ENCODE measurements around the gene CA4.
"Not testable (repeated sequence)": the region's sequence is repeated elsewhere in the genome, so short reads cannot be mapped to it uniquely, and the experiment has no call there.

CA4 gene

GRCh38 chr17:60178180-60178579, 28.4 kb downstream of the CA4 start:
- not testable (repeated sequence) for DNase-seq

- not testable (repeated sequence) for DNase-seq
These were observed 30.6 kb downstream of the CA4 start for GRCh38 chr17:60180380-60180779.

DNA sequence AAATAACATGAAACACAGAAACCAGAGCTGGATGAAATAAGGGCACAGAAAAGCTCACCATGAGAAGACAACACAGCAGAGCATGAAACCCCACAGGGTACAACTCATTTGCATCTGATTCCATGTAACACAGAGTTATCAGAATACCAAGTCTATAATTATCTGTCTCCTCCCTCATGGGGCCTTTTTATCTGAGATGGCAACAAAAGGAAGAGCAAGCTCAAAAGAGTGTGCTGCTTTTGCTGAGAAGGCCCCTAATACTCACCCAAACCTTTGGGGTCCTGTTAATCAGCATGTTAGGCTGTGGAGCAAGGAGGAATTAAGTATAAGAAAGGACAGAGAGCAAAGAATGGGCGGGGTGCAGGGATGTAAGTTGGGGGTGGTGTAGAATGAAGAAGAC, 36.6 kb downstream of the CA4 start:
- not testable (repeated sequence) for DNase-seq

- DNase-seq, result not testable (repeated sequence)
These were observed 37.3 kb downstream of the CA4 start for GRCh38 chr17:60186846-60187745.

DNA sequence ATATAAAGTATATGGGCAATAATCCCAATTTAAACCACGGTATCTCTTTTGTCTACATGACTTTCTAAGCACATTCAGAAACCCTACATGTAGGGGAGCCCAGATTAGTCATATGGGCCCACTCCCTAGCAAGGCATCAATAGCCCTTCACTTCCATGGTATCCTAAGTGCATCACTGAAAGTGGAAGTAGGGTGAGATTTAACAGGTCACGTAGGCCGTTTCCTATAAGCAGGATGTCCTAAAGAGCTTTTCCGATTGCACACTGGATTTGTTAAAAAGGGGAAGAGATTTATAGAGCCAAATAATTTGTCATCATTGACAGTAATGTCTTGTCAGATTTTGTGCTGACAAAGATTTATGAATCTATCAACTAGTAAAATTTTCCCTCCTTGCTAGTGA, 39.0 kb downstream of the CA4 start:
- no peak for DNase-seq

DNA sequence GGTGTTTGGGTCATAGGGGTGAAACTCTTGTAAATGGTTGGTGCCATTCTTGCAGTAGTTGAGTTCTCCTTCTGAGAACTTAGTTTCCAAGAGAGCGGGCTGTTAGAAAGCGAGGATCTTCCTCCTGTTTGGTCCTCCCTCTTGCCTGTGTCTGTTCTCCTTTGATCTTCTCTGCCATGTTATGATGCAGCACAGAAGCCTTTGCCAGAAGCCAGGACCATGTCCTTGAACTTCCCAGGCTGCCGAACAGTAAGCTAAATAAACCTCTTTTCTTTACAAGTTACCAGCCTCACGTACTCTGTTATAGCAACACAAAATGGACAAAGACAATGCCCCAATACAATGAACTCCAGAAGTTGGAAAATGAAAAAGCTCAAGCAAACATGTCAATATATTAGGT, 40.3 kb downstream of the CA4 start:
- not testable (repeated sequence) for DNase-seq

DNA sequence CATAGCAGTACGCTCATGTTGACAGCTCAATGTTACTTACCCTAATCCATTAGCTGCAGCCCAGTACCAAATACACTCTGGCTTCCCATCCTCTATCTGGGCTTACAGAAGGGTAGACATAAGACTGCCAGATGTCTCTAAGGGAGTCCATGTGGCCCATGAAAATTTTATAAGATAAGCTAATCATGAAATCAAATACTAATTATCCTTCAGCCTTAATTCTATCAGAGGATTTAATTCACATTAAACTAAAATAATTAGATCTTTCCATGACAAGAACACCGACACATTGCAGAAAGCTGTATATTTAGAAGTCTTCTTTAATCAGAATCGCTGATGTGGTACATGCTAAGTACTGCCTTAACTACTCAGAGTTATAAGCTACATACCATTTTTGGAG, 43.3 kb downstream of the CA4 start:
- DNase-seq, result not testable (repeated sequence)

DNA sequence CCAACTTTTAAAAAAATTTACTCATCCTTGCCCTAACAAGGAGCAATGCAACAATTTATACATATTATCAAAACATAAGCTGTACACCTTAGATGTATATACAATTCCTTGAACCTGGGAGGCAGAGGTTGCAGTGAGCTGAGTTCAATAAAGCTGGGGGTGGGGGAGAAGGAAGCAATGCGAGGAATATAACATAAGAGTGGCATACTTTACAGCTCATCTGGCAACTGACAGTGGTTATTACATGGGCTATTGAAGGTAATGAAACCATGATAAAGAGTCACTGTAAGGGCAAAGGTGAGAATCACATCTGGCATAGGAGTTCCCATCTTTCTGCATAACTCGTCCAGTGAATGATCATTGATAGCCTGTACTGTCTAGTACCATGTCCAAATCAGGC, 43.7 kb downstream of the CA4 start:
- DNase-seq, result no peak

DNA sequence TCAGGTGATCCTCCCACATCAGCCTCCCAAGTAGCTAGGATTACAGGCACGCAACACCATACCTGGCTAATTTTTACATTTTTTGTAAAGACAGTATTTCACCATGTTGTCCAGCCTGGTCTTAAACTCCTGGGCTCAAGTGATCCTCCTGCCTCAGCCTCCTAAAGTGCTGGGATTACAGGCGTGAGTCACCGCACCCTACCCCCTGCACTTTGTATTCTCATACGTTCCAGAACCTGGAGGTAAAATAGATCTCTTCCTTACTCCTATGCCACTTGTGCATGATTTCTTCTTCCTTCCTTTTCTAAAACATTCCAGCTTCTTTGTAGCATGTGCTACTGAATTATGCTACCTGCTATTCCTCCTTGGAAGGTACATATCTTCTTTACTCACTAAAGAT, 44.4 kb downstream of the CA4 start:
- DNase-seq, result not testable (repeated sequence)

DNA sequence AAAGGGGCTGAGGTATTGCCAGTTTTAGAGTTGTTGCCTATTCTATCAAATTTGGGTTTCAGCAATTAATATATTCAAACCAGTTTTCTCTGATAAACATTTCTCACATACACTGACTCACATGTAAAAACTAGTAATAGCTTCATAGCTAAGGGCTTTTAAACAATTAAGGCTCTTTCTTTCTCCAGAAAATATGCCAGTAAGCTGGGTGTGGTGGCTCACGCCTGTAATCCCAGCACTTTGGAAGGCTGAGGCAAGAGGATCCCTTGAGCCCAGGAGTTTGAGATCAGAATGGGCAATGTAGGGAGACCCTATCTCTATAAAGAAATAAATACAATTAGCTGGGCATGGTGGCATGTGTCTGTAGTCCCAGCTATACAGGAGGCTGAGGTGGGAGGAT, 48.9 kb downstream of the CA4 start:
- not testable (repeated sequence) for DNase-seq

DNA sequence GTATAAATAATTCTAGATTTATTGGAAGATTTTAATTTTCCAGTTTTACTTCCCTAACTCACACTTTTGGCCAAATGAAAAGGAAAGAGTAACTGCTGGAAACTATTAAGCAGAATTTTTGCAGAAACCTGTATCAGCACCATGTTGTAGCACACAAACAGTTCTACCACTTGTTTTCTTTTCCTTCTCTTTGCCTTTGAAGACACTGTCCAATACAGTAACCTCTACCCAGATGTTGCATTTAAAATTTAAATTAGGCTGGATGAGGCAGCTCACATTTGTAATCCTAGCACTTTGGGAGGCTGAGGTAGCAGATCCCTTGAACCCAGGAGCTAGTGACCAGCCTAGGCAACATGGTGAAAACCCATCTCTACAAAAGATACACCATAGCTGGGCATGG, 56.0 kb downstream of the CA4 start:
- DNase-seq, result not testable (repeated sequence)

- DNase-seq, result not testable (repeated sequence)
These were observed 58.5 kb downstream of the CA4 start for GRCh38 chr17:60208302-60208701.

Data from islet precursor cell (in vitro differentiated cells).